22Rv1 (cell line): ENCODE results near the gene SORBS1.

ENCODE experiments used
- H3K27ac ChIP-seq: fragments of 450-650 bp; 2 replicates; pipeline ENCODE4 v1.5.1; 2017
- CTCF ChIP-seq: fragments of 450-650 bp; IDR thresholded peaks from 2 replicates; pipeline ENCODE4 v1.5.1; 2017; ENCODE audit warnings: mild to moderate bottlenecking
- ZFX ChIP-seq: fragments of 450-650 bp; IDR thresholded peaks from 2 replicates; pipeline ENCODE4 v1.6.1; 2017; ENCODE audit warnings: antibody characterized with exemption, borderline replicate concordance

The SORBS1 gene

GRCh38 chr10:95561177-95561863 is at the start of gene SORBS1:
TSS of gene SORBS1 (minus strand) at chr10:95561371. CDS start at chr10:95441135, 120,236 bp downstream.
- TF ChIP-seq CTCF (peak; percentile 11; the same call in 1 of the 2 replicates), ZFX (no peak)
- peak within 1 kb of the TSS; percentile 75 for H3K27ac ChIP-seq

- TF ChIP-seq ZFX = no peak
- no peak for TF ChIP-seq CTCF
- H3K27ac ChIP-seq = no peak overlapping the region
These were observed 49.6 kb upstream of the SORBS1 start for GRCh38 chr10:95610727-95611126.

- H3K27ac ChIP-seq = no peak overlapping the region
- TF ChIP-seq CTCF (no peak), ZFX (no peak)
These were observed 45.8 kb upstream of the SORBS1 start for GRCh38 chr10:95606922-95607321.

- TF ChIP-seq ZFX = no peak
- no peak for TF ChIP-seq CTCF
These were observed 44.0 kb upstream of the SORBS1 start for GRCh38 chr10:95605163-95605562.

GRCh38 chr10:95604630-95605029 is 43.5 kb upstream of the SORBS1 start:
- no peak for TF ChIP-seq CTCF
- no peak for TF ChIP-seq ZFX
- no peak overlapping the region for H3K27ac ChIP-seq

More at GRCh38 chr10:95605163-95605562, 44.0 kb upstream of the SORBS1 start:
- no peak overlapping the region for H3K27ac ChIP-seq

GRCh38 chr10:95602382-95602781 is 41.2 kb upstream of the SORBS1 start:
- TF ChIP-seq ZFX (no peak), CTCF (no peak)
- H3K27ac ChIP-seq = no peak overlapping the region

- TF ChIP-seq ZFX = no peak
- TF ChIP-seq CTCF = peak; percentile 96
- no peak overlapping the region for H3K27ac ChIP-seq
These were observed 40.0 kb upstream of the SORBS1 start for GRCh38 chr10:95601116-95601719.
